SW 1271 (cell line): Measurements from ENCODE around the gene WWOX.
A peak's percentile ranks its signal among the peaks of the same experiment; 100 is the strongest.
"Not testable (repeated sequence)": the region's sequence is repeated elsewhere in the genome, so short reads cannot be mapped to it uniquely, and the experiment has no call there.

Experiments used
- DNase-seq, 2 experiments: peaks; one replicate each; lab custom pipeline; 2025; lab: John Stamatoyannopoulos, UW

WWOX gene

DNA sequence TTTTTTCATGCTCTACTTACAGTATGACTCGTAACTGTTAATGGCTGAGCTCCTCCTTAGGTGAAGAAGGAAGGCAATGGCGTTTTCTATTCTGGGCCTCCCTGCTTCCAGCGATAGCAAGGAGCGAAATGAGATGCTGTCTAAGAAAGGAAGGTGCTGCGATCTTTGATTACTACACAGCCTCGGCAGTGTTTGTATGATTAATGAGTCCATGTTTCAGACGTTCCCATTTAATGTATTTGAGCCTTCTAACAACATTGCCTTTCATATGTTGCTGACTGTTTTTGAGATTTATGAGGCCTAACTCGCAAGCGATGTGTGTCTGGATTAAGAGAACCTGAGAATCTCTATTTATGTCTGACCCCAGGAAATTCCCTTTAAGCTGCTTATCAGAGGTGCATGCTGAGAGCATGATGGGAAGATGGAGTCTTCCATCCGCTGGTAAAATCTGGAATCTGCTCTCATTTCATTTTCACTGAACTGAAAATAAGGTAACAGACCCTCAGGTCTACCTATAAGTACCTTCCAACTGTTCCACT lies 403.4 kb downstream of the WWOX start:
- no peak for DNase-seq

DNA sequence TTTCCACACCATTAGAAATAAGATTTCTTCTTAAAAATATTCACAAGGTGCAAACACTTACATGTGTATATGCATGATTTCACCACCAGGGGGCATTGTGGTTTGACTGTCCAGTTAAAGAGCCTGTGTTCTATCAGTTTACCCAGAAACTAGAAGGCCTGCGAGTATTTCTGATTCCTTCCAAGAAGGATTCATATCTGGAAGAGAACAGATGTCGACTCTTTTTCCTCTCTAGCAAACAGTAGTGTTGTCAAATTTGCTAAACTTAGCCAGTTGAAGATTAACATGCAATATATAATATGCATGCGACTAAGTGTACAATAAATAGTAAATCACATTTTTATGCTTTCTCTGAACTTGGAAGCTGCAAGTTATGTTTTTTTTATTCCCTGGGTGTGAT lies 404.1 kb downstream of the WWOX start:
- peak in 1 of 2 experiments; percentile 37 for DNase-seq

DNA sequence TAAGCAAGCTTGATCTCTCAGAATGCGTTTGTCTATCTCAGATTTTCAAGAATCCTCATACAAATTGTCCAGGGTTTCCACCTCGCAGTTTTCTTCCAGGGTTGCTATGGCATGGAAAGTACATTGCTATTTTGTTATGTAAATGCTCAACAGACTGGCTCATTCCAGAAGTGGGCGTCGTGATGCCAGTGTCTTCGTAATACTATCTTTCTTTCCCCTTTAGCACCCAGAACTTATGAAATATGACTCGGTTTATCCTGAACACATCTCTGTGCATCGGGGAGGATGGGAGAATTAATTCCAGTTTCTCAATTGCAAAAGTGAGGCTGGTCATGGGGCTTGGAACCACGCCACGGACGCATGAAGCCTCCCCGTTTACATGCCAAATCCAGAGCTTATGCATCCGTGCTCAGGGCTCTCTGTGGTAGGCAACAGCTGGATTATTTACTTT lies 405.0 kb downstream of the WWOX start:
- DNase-seq: no peak

GRCh38 chr16:78505036-78505435 lies 405.6 kb downstream of the WWOX start:
- DNase-seq: no peak

- no peak for DNase-seq
These were observed 406.3 kb downstream of the WWOX start for GRCh38 chr16:78505544-78506366.

DNA sequence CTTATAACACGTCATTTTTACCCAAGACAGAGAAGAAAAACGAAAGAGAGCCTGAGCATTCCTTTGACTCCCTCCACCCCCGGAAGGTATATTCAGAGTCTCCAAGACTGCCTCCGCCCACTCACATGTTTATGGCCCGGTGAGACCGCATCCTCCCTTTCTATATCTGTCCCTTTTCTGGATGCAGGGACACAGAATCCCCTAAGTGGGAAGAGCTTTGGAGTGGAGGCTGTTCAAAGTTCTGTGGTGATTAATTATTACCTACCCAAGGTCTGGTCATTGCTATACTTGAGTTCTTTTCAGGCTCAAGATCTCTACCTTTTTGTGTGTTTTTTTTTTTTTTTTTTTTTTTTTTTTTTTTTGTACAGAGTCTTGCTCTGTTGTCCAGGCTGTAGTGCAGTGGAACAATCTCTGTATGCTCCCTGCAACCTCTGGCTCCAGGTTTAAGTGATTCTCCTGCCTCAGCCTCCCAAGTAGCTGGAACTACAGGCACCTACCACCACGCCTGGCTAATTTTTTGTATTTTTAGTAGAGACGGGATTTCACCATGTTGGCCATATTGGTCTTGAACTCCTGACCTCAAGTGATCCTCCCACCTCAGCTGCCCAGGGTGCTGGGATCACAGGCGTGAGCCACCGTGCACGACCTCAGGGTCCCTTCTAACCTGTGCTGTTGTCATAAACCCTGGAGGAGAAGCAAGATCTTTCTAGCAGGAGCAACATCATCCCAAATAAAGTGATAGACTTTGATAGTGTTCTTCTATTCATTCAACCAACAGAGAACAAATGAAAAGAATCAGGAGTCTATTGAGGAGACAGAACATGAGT lies 407.1 kb downstream of the WWOX start:
- no peak for DNase-seq

DNA sequence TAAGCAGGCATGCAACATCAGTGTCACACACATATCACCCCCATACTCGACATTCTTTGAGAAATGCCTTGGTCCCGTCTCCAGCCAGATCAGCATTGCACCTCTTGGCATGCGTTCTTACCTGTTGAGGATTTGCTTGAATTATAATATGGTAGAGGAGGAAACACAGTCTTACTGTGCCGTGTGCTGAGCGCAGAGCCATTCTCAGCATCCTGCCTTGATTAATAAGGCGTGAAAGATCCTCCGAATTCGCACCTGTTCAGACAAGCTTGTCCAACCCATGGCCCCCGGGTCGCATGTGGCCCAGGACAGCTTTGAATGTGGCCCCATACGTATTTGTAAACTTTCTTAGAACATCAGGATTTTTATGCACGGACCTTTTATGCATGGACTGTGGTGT lies 408.1 kb downstream of the WWOX start:
- no peak for DNase-seq

GRCh38 chr16:78509965-78510364 lies 410.5 kb downstream of the WWOX start:
- DNase-seq: no peak

DNA sequence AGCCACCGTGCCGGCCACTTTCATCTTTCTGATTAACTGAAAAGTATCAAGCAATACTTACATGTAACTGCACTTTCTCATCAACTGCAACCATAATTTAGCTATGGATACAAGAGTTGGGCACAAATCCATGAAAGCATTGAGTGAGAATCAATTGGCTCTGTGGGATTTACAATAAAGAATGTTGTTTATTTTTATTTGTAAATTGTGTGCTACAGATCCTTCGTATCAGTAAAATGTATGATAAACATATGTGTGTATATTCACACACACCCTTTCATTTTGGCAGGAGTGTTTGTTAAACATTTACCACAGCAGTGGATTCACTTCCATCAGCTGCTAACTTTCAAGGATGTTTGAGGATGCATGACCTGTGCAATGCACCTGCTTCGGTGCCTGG lies 411.0 kb downstream of the WWOX start:
- no peak for DNase-seq

DNA sequence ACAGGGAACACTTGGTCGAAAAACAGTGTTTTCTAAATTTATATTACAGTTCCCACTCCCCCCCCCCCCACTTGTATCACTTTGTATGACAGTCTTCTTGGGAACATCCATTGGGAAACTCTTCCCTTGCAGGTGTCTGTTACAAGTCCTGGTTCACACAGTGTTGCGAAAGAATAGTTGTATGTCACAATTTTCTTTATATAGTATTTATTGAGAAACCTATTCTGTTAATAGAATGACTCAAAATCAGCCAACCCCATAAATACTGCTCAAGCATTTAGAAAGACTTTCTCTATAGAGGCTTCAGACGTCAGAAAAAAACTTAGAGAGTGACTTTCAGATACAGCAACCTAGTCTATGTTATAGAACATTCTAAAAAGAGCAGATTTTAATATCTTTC lies 414.4 kb downstream of the WWOX start:
- no peak for DNase-seq

- not testable (repeated sequence) for DNase-seq
These were observed 415.4 kb downstream of the WWOX start for GRCh38 chr16:78514888-78515287.

DNA sequence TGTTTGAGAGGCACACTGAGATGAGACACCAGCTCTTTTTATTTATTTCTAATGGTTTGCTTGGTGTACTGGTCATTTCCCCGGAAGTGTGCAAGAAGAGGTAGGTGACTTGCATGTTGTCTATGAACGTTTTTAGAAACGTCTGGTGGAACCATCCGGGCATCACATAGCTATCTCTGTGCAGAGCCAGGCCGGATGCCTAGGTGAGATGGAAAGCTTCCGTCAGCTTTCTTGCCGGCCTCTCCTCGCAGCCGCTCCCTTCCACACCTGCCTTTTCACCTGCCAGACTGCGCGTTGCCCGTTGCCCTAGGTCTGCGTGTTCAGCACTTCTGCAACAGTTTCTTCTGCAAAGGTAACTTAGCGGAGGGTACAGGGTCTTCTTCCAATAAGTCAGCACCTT lies 416.0 kb downstream of the WWOX start:
- DNase-seq: no peak

DNA sequence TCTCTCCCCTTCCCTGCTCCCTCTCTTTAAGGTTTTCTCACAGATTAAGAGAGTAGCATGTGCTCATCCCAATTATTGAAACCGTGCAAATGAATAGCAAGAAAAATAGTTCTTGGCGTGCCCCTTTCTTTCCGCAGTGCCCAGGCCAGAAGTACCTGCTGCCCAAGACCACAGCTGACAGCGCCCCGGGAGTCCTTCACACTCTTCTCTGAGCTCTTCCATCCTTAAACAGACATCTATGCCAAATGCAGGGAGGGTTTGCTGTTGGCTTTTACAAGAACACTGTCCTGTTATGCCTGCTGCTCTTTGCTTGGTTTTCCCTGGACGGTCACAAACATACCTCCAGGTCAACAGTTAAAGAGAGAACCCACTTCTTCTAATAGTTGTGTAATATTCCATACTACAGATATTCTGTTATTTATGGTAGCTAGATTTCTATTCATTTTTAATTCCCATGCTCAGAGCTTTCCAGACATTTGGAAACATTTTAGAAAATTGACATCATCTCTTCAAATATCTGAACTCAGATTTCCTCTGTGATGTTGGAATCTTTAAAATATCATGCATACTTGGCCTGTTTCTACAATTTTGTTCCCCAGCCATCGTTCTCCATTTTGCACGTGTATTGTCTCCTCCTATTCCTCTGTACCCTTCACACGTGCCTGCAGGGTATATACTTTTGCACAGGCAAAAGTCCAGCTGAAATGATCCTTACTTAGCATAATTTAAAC lies 416.7 kb downstream of the WWOX start:
- no peak for DNase-seq

- DNase-seq: no peak
These were observed 420.4 kb downstream of the WWOX start for GRCh38 chr16:78519896-78520295.

DNA sequence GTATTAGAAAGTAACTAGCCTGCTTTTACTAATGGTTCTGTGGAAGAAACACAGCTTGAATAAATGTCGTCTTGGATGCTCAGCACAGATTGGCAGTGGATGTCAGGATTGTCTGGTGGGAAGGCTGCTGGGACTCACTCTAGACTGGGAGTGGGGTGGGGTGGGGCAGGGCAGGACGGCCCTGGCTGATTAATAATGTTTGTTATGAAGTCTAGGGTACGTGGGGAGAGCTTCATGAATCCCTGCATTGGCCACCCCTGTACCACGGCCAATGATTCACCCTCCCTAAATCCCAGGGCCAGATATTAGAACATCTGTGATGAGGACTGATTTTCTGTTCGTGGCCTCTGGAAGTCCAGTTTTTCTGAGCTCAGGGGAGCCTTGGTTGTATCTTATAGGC lies 421.0 kb downstream of the WWOX start:
- no peak for DNase-seq

GRCh38 chr16:78522327-78522726 lies 422.9 kb downstream of the WWOX start:
- no peak for DNase-seq

DNA sequence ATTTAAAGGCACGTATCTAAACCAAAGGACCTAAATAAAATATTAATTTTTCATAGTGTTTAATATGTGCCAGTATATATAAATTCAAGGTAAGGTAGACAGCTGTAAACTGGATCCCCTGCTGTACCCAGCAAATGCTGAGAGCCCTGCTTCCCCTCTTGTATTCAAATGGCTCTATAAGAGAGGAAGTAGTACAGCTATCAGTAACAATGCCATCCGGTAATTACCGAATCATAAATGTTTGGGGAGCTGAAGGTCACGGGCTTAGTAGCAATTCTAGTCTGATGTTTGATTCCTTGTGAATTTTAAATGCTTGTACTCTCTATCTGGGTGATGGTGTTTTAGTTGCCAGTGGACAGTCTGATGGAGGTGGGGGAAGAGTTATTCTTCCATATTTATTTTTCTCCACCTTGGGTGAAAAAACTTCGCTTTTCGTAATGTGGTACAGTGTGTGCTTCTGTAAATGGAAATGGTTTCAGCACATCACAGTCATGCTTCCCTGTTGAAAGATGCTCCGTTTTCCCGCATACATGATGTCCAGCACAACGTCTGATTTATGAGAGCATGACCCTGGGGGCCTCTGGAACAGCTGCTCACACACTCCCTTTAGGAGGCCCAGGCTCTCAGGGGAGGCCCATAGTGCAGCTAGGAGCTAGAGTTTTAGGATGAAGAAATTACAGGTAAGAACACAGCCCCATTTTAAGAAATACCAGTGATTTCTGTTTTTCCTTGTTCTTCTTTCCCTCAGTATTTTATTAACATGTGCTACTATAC lies 423.9 kb downstream of the WWOX start:
- DNase-seq: no peak

- no peak for DNase-seq
These were observed 424.7 kb downstream of the WWOX start for GRCh38 chr16:78524066-78524595.

GRCh38 chr16:78528265-78528664 lies 428.8 kb downstream of the WWOX start:
- no peak for DNase-seq

- DNase-seq: no peak
These were observed 430.4 kb downstream of the WWOX start for GRCh38 chr16:78529881-78530280.

GRCh38 chr16:78530283-78530682 lies 430.8 kb downstream of the WWOX start:
- no peak for DNase-seq
